Uterus (tissue), 4 donors: ENCODE data around the gene BSDC1. TPM values are rescaled to one million over a fixed set of nuclear protein-coding genes. Genes with fewer than 3 reads are reported as not detected.

Experiments
- DNase-seq, 2 donors: peaks; one replicate each; pipeline ENCODE4 v3.0.0-alpha.2; 2019 to 2020
- H3K27ac ChIP-seq, 2 donors: fragments of 200-600 bp; sonication (generic); 1 replicate in 1 of 2; 2 replicates in 1 of 2; pipeline ENCODE4 v1.5.1; 2016 to 2018
- H3K27me3 ChIP-seq, 2 donors: fragments of 200-600 bp; sonication (generic); one replicate each; pipeline ENCODE4 v1.5.1; 2018 to 2019; ENCODE audit warnings: control low read depth in 1 of 2
- H3K36me3 ChIP-seq, 2 donors: fragments of 200-600 bp; sonication (generic); one replicate each; pipeline ENCODE4 v1.5.1; 2019; ENCODE audit warnings: control low read depth in 1 of 2
- H3K4me1 ChIP-seq, 2 donors: fragments of 200-600 bp; sonication (generic); one replicate each; pipeline ENCODE4 v1.5.1; 2018 to 2019; ENCODE audit warnings: control low read depth in 1 of 2
- H3K4me3 ChIP-seq, 2 donors: fragments of 200-600 bp; sonication (generic); 1 replicate in 1 of 2; 2 replicates in 1 of 2; pipeline ENCODE4 v1.5.1; 2018 to 2019; ENCODE audit warnings: mild to moderate bottlenecking in 1 of 2
- H3K9me3 ChIP-seq, 2 donors: fragments of 200-600 bp; sonication (generic); one replicate each; pipeline ENCODE4 v1.5.1; 2019; ENCODE audit warnings: control low read depth in 1 of 2
- CTCF ChIP-seq, 4 experiments: fragments of 200-600 bp in 2 of 4; fragments of 450-650 bp in 2 of 4; sonication (generic) in 2 of 4; IDR thresholded peaks; one replicate each; pipeline ENCODE4 v1.5.1; 2016 to 2019; ENCODE audit warnings: antibody characterized with exemption in 4 of 4, mild to moderate bottlenecking in 2 of 4, moderate library complexity in 1 of 4
- POLR2A ChIP-seq, 2 donors: fragments of 450-650 bp; IDR thresholded peaks; one replicate each; pipeline ENCODE4 v1.6.1; 2016; ENCODE audit warnings: antibody characterized with exemption in 2 of 2, mild to moderate bottlenecking in 1 of 2, moderate library complexity in 1 of 2
- intact Hi-C: fragments of 100-400 bp; cut with DNase I; formaldehyde crosslinking; loops from one replicate; pipeline ENCODE4 v1.15.1; 2023; ENCODE audit warnings: low total_unique reads
- total RNA-seq, 4 donors: library from RNA; depleted of rRNA in 3 of 4; stranded (reverse); fragments of >200 nt in 3 of 4; gene quantifications; one replicate each; pipeline versions ENCODE4 v1.1.0 to v1.2.4, GENCODE V29; 2014 to 2023
- donor health status: DM: yes; HTN: yes; CAD: no.

Gene BSDC1
- total RNA-seq, 4 donors from 2014 or later, result 25.9 to 77.4 (median 65.2) TPM

GRCh38 chr1:32353886-32354570 lies 40.2 kb downstream of the BSDC1 start:
- Histone ChIP-seq H3K36me3 (no peaks in the 10 kb centered on the region), H3K9me3 (no peaks in the 10 kb centered on the region), H3K4me3 (no peak overlapping the region), H3K4me1 (peaks cover 12 to 28% of the 10 kb centered on the region in 2 donors), H3K27me3 (no peaks in the 10 kb centered on the region), H3K27ac (peak overlapping the region; percentile 90 to 96)
- intact Hi-C loops, result no loop called here
- DNase-seq, result peak; percentile 92
- TF ChIP-seq POLR2A (IDR thresholded peaks at IDR 0.05) (no peak), CTCF (IDR thresholded peaks at IDR 0.05) (no peak)

GRCh38 chr1:32353431-32353830 lies 40.8 kb downstream of the BSDC1 start:
- H3K27ac ChIP-seq, result peak overlapping the region; percentile 90 to 96
- intact Hi-C loops, result no loop called here
- no peaks in the 10 kb centered on the region for H3K9me3 ChIP-seq
- TF ChIP-seq CTCF (IDR thresholded peaks at IDR 0.05) (no peak), POLR2A (IDR thresholded peaks at IDR 0.05) (no peak)
- DNase-seq, result peak in 1 of 2 donors; percentile 52
- no peaks in the 10 kb centered on the region for H3K27me3 ChIP-seq
- H3K36me3 ChIP-seq, result no peaks in the 10 kb centered on the region
- no peak overlapping the region for H3K4me3 ChIP-seq
- peaks cover 12 to 28% of the 10 kb centered on the region in 2 donors for H3K4me1 ChIP-seq

GRCh38 chr1:32352831-32353383 lies 41.3 kb downstream of the BSDC1 start:
- DNase-seq, result no peak
- intact Hi-C loops, result no loop called here
- no peak overlapping the region for H3K4me3 ChIP-seq
- H3K4me1 ChIP-seq, result peaks cover 12 to 28% of the 10 kb centered on the region in 2 donors
- no peaks in the 10 kb centered on the region for H3K9me3 ChIP-seq
- H3K36me3 ChIP-seq, result no peaks in the 10 kb centered on the region
- H3K27ac ChIP-seq, result peak overlapping the region; percentile 90 to 96
- TF ChIP-seq CTCF (IDR thresholded peaks at IDR 0.05) (no peak), POLR2A (IDR thresholded peaks at IDR 0.05) (no peak)
- no peaks in the 10 kb centered on the region for H3K27me3 ChIP-seq

GRCh38 chr1:32352239-32352745 lies 41.9 kb downstream of the BSDC1 start:
- Histone ChIP-seq H3K4me1 (peaks cover 12 to 28% of the 10 kb centered on the region in 2 donors), H3K36me3 (no peaks in the 10 kb centered on the region), H3K27ac (peak overlapping the region; percentile 90 to 96), H3K27me3 (no peaks in the 10 kb centered on the region), H3K9me3 (no peaks in the 10 kb centered on the region), H3K4me3 (peak overlapping the region; percentile 42 to 69)
- no peak for DNase-seq
- no peak for TF ChIP-seq CTCF (IDR thresholded peaks at IDR 0.05)
- no peak for TF ChIP-seq POLR2A (IDR thresholded peaks at IDR 0.05)
- intact Hi-C loops, result no loop called here
